Limb (tissue), 2 donors: ENCODE measurements around the gene GIMAP2.

Experiments used
- DNase-seq, 2 donors: peaks; one replicate each; pipeline ENCODE4 v3.0.0-alpha.2; 2016; ENCODE audit errors: extremely low spot score in 2 of 2

Gene GIMAP2

DNA sequence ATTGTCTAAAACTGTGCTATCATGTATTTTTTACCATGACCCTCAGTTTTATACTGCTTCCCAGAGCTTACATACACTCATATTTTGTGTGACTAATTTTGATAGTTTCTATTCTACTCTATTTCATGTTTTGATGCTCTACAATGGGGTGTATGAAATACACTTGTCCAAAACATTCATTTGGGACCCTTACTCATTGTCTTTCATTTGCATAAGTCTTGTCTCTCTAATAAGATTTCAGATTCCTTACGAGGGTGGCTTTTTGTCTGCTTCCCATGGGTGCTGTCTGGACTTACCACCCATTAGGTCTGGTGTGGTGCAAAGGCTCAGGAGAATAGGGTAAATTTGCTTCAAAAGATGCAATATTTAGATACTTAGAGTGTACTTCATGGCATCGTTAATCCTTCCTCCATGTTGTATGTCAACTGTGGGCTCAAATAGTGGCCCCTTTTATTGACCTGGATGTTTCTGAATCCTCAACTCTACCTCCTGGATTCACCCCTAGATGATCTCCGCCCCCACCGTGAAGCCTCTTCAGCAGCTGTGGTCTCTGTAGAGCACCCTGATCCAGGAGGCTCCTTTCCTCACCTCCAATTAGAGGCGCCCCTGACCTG is 48.1 kb downstream of the GIMAP2 start:
- no peak for DNase-seq

DNA sequence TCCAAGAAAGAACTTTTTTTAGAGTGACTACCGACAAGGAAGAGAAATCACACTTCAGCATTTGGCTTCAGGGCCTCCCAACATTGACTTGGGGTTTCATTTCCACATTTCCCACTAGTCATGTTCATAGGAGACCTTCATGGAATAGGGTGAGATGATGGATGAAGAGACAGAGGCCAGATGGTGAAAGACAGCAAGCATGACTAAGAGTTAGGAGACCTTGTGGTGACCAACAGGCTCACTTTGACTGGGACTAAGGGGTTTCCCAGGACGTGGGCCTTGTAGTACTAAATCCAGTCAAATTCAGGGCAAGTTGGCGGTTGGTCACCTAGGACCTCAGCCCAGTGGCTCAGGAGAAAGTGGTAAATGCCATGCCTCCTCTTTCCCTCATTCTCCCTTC is 48.7 kb downstream of the GIMAP2 start:
- no peak for DNase-seq

DNA sequence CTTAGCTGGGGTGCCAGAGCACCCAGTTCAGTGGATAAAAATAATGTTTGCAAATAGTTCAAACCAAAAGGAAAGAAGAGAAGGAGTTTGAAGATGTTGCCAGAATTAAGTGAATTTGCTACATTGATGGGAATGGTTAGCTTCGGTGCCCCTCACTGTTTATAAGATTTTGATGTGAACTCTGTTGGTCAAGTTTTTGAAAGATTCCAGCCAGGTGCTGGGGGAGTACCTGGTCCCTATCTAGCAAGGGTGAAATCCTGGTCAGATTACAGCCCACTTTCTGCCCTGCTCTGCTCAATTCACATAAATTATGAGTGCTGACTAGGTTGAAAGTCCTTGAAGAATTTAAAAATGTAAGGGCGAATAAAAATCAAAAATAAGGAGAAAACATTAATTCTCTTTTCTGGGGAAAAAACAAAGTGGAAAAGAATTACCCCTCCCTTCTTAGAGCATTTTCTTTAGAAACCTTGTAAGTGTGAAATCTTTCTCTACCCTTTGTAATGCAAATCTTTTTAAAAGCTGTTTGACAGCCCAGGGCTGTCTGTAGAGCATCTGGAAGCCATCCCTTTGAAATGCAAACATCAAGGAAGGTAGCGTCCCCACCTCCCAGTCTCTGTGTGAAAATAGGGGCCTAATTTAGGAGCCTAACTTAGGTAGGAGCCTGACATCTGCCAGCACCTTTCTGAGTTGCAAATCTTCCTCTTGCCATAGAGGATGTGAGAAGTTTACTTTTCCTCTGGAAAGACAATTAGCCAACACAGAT is 50.3 kb downstream of the GIMAP2 start:
- DNase-seq = no peak

DNA sequence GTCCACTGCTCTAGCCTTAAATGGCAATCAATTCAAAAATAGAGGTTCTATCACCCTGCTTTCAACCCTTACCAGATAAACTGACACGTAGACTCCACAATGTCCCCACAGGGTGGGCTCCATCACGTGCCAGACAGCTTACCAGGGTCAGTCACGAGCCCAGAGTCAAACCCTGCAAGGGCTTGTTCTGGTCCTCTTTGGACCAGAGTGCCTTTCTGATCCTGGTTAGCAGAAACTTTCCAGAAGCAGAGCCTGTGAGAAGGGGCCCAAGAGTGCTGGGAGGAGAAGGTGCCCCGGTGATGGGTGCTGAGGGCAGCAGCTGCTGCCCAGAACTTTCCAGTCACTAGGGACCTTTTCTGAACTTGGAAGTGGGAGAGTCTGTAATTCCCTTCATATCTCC is 51.4 kb downstream of the GIMAP2 start:
- DNase-seq = no peak

DNA sequence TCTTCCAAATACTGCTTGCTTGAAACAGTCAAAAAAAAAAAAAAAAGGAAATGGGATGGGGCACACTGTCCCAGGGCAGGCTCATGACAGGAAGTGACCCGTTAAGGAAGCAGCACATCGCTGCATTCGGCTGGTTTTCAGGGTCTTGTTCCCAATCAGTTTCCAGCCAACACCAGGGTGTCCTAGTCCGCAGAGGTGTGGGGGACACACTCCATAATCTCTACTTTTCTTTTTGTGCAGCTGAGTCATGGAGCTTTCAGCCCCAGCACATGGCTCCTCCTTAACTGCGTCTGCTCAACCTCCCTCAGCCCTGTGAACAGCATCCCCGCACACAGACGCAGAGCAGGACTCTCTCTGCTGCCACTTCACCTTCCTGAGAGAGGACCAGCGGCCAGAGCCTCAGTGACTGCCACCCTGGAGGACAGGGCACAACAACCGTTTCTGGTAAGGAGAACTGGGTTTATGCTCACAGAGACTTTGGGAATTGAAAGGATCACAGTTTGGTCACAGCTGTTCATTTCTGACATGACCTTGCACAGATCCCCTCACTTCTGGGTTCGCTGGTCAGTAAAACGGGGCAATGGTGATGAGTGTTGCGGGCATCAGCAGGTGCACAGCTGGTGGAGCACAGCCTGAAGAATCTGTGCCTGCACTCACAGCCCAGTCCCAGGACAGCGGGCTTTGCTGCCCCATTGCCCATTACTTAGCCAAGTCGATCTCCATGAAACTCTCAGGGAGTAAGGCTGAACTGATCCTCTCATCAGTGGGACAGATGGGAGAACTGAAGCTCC is 52.0 kb downstream of the GIMAP2 start, which contains the start of gene GIMAP5:
GIMAP5 (plus strand) TSS at position 154 of the 791 bp plus-strand sequence. CDS start 3,467 bp downstream, outside the sequence.
- no peak for DNase-seq

DNA sequence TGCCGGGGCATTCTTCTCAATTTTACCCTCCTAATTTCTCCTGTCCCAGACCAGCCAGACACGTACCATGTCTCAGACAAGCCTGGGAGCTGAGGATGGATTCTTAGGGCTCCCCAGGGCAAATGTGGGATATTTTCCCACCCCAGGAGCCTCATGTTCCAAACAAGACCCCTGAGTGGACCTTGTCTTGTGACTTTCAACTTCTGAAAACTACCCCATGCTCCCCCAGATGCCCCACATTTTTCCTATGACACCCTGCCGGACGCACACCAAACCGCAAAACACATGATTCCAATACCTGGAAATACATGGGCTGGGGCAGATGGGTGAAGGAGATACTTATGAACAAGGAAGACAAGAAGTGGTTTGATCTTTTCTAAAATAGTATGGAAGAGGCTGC is 52.6 kb downstream of the GIMAP2 start:
- no peak for DNase-seq

DNA sequence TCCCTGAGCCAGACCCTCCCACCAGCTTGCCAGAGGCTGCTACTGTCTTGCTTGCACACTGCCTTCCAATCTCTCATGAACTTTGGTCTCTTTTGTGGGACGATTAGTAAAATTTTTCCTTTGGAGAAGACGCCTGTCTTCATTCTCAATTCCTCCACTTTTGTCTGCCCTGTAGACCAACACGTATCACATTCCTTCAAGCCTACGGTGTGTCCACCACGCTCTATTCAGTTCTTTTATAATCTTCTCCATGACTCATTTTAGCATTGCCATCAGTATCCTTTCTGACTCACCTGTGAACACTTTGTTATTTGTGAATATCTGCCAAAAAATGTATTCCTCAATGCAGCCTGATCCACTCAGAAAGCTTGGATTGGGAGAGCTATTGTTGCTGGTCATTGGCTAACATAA is 53.1 kb downstream of the GIMAP2 start:
- no peak for DNase-seq

DNA sequence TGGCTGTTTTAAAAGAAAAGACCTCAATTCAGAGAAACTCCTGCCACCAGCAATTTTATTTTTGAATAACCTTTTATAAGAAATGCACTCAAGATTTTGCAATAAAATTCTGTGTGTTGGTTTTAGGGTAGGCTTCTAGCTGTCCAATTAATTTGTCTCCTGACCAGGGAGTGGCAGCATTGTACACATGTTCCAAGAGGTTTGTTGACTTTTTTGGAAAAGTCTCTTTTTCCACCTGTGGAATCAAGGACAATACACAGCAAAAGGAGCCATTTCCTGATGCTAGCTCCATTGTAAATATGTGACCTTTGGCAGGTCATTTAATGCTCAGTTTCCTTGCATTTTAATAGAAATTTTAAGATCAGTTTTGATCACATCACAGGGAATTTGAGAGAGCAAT is 53.5 kb downstream of the GIMAP2 start:
- no peak for DNase-seq

DNA sequence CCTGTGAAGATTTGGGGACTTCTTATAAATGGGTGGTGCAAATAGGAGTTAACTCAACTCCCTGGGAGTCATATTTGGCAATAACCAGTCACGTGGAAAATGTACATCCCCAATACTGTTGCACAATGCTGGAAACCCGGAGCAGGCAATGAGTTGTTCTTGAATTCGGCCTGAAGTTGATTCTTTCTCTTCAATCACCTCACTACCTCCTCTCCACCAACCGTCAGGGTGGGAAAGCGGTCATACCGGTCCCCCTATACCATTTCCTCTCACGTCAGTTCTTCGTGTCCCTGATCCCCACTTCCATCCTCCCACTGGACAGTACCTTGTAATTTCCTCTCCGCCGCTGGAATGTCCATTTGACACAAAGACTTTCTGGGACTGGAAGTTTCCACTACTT is 54.5 kb downstream of the GIMAP2 start:
- no peak for DNase-seq

DNA sequence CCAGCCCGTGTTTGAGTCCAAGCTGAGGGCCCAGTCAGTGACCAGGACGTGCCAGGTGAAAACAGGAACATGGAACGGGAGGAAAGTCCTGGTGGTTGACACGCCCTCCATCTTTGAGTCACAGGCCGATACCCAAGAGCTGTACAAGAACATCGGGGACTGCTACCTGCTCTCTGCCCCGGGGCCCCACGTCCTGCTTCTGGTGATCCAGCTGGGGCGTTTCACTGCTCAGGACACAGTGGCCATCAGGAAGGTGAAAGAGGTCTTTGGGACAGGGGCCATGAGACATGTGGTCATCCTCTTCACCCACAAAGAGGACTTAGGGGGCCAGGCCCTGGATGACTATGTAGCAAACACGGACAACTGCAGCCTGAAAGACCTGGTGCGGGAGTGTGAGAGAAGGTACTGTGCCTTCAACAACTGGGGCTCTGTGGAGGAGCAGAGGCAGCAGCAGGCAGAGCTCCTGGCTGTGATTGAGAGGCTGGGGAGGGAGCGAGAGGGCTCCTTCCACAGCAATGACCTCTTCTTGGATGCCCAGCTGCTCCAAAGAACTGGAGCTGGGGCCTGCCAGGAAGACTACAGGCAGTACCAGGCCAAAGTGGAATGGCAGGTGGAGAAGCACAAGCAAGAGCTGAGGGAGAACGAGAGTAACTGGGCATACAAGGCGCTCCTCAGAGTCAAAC is 56.9 kb downstream of the GIMAP2 start:
- DNase-seq = no peak
